LNCAP (cell line): ENCODE measurements around the gene KEAP1.

ENCODE experiments used
- CTCF ChIP-seq: fragments of 450-650 bp; IDR thresholded peaks from 2 replicates; pipeline ENCODE4 v1.5.1; 2017; ENCODE audit warnings: mild to moderate bottlenecking

KEAP1 gene

GRCh38 chr19:10473192-10473591 is 30.0 kb downstream of the KEAP1 start:
- TF ChIP-seq CTCF, result no peak

- peak; percentile 69 for TF ChIP-seq CTCF
These were observed 31.2 kb downstream of the KEAP1 start for GRCh38 chr19:10471909-10472308.

GRCh38 chr19:10468133-10468532 is 35.0 kb downstream of the KEAP1 start:
- no peak for TF ChIP-seq CTCF

GRCh38 chr19:10467104-10467706 is 36.0 kb downstream of the KEAP1 start:
- no peak for TF ChIP-seq CTCF

GRCh38 chr19:10464456-10464855 is 38.7 kb downstream of the KEAP1 start:
- TF ChIP-seq CTCF, result no peak

GRCh38 chr19:10462557-10462956 is 40.6 kb downstream of the KEAP1 start:
- no peak for TF ChIP-seq CTCF

GRCh38 chr19:10461047-10461949 is 41.9 kb downstream of the KEAP1 start:
- no peak for TF ChIP-seq CTCF
